Measurements from ENCODE around the gene PCID2.

PCID2 gene

GRCh38 chr13:113135281-113135760 is 73.1 kb downstream of the PCID2 start:
- FAIRE-seq (no peak), DNase-seq (ENCODE audit: insufficient read length, low spot score) (no peak)

DNA sequence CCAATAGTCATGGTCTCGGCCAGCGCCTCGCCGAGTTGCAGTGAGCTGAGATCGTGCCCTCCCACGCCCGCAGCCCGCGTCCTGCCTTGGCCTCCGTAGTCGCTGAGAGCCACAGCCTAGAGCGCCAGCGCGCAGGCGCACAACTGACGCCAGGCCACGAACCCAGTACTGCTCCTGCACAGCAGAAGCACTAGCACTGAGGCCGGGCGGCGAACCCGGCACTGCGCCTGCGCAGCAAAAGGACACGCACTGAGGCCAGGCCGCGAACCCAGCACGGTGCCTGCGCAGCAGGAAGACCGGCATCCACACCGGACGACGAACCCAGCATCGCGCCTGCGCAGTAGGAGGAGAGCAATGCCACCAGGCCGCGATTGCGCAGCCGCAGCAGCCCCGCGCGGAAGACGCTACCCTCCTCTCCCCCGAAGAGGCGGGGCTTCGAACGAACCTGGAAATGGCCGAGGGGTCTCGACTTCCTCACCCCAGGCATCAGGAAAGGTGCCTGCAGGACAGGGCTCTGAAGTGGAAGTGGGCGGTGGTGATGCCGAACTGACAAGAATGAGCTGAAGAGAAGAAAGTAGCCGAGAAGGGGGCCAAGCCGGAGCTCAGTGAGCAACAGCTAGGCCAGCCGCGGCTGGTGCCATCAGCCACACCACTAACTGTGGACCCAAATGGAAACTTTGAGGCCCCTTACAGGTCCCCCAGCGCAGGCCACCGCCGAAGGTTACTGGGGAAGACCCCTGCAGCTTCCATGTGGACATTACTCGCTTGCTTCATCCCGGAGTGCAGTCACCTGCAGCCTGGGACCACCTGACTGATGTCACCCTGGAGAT is 78.3 kb downstream of the PCID2 start:
- DNase-seq (ENCODE audit: insufficient read length, low spot score) = no peak
- FAIRE-seq = no peak

- FAIRE-seq (no peak), DNase-seq (ENCODE audit: insufficient read length, low spot score) (no peak)
Observed at GRCh38 chr13:113129480-113129879, 79.0 kb downstream of the PCID2 start.

All from GM19239 (cell line).